ENCODE results near the gene MOV10.
"Not testable (repeated sequence)": the region's sequence is repeated elsewhere in the genome, so short reads cannot be mapped to it uniquely, and the experiment has no call there.

The MOV10 gene

DNA sequence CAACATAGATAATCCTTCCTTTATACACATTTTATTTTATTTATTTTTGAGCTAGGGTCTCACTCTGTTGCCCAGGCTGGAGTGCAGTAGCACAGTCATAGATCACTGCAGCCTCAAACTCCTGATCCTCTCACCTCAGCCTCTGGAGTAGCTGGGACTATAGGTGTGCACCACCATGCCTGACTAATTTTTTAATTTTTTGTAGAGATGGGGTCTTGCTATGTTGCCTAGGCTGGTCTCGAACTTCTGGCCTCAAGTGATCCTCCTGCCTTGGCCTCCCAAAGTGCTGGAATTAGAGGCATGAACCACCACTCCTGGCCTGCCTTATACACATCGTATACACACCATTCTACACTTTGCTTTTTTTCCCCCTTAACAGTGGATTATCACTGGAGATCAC, 46.8 kb downstream of the MOV10 start:
- peak in 1 of 42 donors; percentile 2 for DNase-seq
- intact Hi-C loops (cut with DNase I): loop anchor here (5.0 kb wide), 1 partner anchor 81 kb away; no protein-coding TSS in a partner anchor

DNA sequence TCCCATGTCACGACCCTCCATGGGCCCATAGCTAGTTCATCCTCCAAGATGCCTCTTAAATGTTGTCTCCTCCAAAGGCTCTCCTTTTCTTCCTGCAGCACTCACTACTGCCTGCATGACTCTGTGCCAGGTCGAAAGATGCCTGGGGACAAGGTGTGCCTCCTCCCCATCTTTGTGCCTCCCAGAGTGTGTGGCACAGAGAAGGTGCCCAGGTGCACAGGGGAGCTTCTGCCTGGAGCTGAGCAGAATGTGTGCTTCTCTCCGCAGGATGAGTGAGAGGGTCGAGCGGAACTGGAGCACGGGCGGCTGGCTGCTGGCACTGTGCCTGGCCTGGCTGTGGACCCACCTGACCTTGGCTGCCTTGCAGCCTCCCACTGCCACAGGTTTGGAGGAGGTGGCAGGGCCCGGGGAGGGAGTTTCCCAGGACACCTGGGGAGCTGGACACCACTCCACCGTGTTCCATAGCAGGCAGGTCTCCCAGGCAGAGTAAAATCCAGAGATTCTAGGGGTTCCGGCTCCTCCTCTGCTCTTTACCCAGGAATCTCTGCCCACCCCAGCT, 47.6 kb downstream of the MOV10 start:
- peak in 1 of 42 donors; percentile 8 for DNase-seq
- intact Hi-C loops (cut with DNase I): loop anchor here (5.0 kb wide), 1 partner anchor 80 kb away; no protein-coding TSS in a partner anchor

DNA sequence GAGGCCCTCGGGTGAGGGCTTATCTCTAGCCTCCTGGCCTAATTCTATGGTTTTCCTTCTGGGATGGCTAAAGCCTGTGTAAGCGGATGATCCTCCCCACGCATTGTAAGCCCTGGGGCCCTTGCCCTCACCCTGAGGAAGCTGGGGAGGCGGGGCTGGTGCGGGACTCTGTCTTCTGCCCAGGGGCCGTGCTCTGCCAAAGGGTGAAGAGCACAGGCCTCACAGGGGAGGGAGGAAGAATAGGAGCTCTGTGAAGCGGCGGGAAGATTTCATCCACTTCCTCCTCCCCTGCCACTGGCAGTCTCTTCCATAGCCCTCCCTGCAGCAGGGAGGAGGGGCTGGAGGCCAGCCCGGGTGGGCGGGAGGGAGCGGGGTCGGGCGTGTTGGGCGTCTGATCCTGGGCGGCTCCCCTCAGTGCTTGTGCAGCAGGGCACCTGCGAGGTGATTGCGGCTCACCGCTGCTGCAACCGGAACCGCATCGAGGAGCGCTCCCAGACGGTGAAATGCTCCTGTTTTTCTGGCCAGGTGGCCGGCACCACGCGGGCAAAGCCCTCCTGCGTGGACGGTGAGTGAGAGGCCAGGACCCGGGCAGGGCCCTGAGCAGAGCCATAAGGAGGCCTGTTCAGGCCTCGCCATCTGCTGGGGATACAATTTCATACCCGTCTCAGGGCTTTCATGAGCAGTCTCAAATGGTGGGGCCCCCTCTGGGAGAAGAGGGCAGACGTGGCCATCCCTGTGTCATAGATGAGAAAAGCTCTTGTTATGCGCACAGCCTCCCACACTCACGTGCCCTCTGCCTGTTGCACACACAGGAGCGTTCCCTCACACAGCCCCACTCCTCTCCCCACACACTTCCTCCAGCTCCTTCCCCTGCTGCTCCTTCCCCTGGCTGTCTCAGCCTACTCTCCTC, 48.4 kb downstream of the MOV10 start:
- intact Hi-C loops (cut with DNase I): loop anchor here (5.0 kb wide), 1 partner anchor 79 kb away; no protein-coding TSS in a partner anchor
- DNase-seq: peak in 1 of 42 donors; percentile 39

DNA sequence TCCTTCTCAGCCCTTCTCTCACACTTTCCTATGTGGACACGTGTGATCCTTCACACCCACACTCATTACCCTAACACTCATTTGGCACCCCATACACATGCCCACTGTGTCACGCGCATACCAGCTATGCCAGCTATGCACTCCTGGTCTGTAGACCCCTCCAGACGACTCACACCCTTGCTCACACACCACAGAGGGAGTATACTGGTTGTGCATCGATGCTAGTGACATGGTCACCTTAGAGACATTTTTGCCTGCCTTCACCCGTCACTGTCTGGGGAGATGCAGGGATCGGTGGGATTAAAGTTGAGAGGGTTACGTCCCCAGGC, 49.0 kb downstream of the MOV10 start:
- intact Hi-C loops (cut with DNase I): loop anchor here (5.0 kb wide), 1 partner anchor 79 kb away; no protein-coding TSS in a partner anchor
- DNase-seq: no peak

DNA sequence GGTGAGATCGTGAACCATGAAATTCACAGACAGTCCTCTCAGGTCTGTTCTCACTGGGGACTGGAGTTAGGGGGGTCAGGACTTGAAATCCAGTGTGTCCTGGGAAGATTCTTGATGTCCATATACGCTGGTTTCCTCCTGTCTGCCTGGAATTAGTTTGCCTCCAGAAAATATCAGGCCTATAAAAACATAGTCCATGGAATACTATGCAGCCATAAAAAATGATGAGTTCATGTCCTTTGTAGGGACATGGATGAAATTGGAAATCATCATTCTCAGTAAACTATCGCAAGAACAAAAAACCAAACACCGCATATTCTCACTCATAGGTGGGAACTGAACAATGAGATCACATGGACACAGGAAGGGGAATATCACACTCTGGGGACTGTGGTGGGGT, 49.8 kb downstream of the MOV10 start:
- intact Hi-C loops (cut with DNase I): loop anchor here (5.0 kb wide), 1 partner anchor 78 kb away; no protein-coding TSS in a partner anchor
- not testable (repeated sequence) for DNase-seq

DNA sequence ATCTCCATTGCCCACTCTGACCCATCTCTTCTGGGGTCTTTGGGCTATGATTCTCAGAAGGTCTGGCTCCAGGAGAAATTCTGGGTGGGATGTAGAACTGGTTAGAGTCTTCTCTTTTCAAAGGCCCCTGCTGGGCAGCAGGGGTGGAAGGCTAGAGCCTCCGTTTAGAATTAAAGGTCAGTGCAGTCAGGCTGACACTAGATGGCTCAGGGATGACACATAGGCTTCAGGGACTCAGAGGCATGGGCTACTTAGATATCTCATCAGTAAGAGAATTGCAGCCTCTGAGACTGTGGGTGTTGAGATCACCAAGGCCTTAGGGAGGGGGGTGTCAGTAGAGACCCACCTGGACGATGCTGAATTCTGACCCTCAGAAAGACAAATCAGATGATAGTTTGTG, 53.3 kb downstream of the MOV10 start:
- intact Hi-C loops (cut with DNase I): no loop called here
- no peak for DNase-seq

DNA sequence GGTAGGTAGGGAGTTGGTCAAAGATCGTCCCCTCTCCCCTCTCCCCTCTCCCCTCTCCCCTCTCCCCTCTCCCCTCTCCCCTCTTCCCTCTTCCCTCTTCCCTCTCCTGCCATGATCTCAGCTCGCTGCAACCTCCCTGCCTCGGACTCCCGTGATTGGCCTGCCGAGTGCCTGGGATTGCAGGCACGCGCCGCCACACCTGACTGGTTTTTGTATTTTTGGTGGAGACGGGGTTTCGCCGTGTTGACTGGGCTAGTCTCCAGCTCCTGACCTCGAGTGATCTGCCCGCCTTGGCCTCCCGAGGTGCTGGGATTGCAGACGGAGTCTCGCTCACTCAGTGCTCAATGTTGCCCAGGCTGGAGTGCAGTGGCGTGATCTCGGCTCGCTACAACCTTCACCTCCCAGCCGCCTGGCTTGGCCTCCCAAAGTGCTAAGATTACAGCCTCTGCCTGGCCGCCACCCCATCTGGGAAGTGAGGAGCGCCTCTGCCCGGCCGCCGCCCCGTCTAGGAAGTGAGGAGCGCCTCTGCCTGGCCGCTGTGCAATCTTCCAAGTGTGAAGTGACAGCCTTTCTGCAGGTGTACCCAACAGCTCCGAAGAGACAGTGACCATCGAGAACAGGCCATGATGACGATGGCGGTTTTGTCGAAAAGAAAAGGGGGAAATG, 54.0 kb downstream of the MOV10 start:
- DNase-seq; intact Hi-C loops (cut with DNase I): not testable (repeated sequence)

DNA sequence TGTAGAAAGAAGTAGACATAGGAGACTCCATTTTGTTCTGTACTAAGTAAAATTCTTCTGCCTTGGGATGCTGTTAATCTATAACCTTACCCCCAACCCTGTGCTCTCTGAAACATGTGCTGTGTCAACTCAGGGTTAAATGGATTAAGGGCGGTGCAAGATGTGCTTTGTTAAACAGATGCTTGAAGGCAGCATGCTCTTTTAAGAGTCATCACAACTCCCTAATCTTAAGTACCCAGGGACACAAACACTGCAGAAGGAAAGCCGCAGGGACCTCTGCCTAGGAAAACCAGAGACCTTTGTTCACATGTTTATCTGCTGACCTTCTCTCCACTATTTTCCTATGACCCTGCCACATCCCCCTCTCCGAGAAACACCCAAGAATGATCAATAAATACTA, 54.6 kb downstream of the MOV10 start:
- intact Hi-C loops (cut with DNase I); DNase-seq: not testable (repeated sequence)

DNA sequence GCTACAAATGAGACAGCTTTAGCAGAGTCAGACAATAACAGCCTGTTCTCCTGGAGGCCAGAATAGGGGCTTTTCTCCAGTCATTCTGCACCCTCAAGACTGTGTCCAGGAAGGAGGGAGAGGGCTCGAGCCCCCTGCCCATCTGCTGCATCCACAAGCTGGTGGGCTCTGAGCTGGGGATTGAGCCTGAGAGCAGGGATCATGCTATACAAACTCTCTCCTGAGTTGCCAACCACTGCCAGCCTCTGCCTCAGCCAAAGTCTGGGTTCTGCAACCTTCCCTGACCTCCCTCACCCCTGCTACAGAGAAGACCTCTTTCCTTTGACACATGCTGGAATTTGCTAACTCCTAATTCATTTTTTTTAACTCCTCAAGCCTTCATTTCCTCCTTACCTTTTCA, 55.5 kb downstream of the MOV10 start:
- intact Hi-C loops (cut with DNase I): no loop called here
- no peak for DNase-seq

DNA sequence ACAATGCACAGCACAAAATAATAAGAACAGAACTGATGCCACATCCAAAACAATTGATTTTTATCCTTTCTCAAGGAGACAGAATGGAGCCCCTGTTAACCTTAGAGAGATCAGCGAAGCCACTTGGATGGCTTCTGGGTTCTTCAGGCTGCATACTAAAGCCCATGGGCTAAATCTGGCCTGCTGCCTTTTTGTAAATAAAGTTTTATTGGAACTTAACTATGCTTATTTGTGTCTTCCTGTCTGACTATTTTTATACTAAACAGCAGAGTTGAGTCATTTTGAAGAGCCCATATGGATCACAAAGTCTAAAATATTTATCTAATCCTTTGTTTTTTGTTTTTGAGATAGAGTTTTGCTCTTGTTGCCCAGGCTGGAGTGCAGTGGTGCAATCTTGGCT, 57.0 kb downstream of the MOV10 start:
- DNase-seq: no peak
- intact Hi-C loops (cut with DNase I): no loop called here

DNA sequence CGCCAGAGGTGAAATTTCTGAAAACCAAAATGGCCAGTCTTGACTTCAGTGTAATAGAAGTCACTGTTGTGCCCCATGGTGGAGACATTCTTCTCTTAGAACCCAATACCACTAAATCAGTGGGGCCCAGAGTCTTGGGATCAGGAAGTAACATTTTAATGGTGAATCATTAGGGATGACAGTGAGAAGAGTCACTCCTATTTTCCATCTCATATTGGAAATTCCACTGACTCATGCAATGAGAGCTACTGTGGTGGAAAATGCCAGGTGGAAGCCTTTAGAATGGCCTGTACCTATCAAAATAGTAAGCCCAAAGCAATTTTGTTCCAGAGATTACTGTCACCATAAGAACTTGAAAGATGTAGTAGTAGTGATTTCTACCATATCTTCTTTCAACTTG, 61.3 kb downstream of the MOV10 start:
- intact Hi-C loops (cut with DNase I): no loop called here
- no peak for DNase-seq

DNA sequence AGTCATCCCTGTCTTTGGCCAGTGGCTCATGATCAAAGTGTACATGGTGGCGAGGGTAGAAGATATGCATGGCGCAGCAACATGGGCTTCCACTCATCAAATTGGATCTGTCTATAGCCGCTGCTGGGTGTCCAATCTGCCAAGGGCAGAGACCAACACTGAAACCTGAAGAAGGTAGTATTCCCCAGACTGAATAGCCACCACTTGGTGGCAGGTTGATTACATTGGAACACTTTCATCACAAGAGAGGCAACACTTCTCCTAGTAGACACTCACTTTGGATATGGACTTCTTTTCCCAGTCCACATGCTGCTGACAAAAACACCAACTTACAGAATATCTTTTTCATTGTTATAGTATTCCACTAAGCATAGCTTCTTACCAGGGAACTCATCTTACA, 63.1 kb downstream of the MOV10 start:
- no peak for DNase-seq
- intact Hi-C loops (cut with DNase I): no loop called here

DNA sequence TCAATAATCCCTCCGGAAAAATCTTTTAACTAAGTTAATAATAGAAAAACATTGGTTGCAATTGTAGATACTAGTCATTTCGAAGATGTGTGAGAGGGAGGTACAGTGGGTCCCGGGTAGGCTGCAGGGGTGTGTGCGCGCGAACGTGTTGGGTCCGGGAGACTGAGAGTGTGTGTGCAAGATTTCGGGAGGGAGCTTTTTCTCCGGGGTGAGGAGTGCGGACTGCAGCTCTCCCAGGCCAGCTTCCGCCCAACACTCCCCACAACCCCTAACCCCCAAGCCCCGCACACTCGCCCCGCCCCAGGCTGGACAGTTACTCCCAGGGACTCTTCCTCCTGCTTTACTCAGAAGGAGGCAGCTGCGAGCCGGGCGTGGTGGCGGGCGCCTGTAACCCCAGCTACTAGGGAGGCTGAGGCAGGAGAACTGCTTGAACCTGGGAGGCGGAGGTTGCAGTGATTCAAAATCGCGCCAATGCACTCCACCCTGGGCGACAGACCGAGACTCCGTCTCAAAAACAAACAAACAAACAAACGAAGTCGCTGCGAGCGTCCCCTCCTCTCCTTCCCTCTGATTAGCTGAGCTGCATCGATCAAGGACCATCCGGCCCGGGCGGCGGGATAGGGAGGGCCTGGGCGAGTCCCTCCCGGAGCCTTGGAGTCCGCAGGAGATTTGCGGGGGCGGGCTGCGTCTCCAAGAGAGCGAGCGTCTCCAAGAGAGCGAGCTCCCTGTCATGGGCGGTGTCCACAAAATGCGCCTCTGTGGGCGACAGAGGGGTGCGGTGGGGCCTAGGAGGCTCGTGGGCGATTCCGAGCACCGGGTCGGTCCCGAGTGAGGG, 68.9 kb downstream of the MOV10 start:
- DNase-seq: no peak
- intact Hi-C loops (cut with DNase I): no loop called here

DNA sequence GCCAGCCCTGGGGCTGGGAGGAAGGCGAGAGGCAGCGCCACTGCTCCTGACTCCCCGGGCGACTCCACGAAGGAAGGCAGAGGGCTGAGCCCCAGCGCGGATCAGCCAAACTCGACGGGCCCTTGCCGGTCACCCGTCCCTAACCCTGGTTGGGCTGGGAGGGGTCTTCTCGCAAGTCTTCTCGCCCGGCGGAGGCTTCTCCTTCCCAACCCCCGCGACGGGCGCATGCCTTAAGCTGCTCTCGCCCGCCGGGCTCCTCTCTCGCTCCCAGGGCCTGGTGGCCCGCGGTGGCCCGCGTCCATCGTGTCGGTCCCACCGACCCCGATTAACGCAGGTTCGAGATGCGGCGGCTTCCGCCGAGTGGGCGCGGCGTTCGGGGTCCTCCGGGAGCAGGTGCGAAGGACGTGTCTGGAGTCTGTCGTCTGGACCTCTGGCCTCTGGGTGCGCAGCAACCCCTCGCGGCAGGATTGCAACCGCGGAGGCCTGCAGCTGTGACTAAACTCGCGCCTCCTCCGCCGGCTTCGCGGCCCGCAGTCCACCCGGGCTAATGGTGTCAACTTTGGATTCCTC, 69.6 kb downstream of the MOV10 start:
- intact Hi-C loops (cut with DNase I): no loop called here
- peak in 5 of 42 donors; percentile 9 to 29 (median 17) for DNase-seq

DNA sequence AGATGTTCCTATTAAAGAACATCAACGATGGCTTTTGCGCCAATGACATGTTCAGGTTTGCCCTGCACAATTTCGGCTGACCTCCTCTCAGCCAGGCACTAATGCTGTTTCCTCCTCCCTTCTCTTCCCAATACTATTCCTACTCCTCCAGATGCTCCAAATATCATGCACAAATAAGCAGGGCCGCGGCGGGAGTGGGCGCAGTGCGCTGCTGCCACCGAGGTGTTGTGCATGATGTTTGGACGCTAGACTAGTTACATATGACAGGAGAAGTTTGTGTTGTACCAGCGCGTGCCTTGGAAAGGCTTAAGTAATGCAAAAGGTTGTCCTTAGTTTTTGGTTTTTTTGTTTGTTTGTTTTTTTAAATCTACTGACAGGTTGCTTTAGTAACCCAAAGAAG, 73.9 kb downstream of the MOV10 start:
- intact Hi-C loops (cut with DNase I): no loop called here

More for the DNA sequence above, 73.9 kb downstream of the MOV10 start:
- no peak for DNase-seq

All from head of caudate nucleus (tissue), 42 donors.